HL-60 (cell line): Measurements from ENCODE around the gene OR52E2.
"Not testable (repeated sequence)": the region's sequence is repeated elsewhere in the genome, so short reads cannot be mapped to it uniquely, and the experiment has no call there.

Experiments used
- DNase-seq, 2 experiments: peaks; one replicate each; pipeline ENCODE4 v3.0.0-alpha.2; 2010 to 2020; ENCODE audit warnings: low read depth in 1 of 2, low spot score in 1 of 2
- H3K27ac ChIP-seq: fragments of 250-450 bp; sonication (Bioruptor Pico); replicated peaks from 2 replicates; pipeline ENCODE4 v1.5.1; 2020; ENCODE audit warnings: mild to moderate bottlenecking, moderate library complexity
- H3K27me3 ChIP-seq: fragments of 250-450 bp; sonication (Bioruptor Pico); 2 replicates; pipeline ENCODE4 v1.5.1; 2021; ENCODE audit warnings: mild to moderate bottlenecking, moderate library complexity; ENCODE audit not compliant: insufficient read depth, poor library complexity, severe bottlenecking
- H3K4me3 ChIP-seq: replicated peaks from 2 replicates; pipeline ENCODE4 v1.5.1; 2011; ENCODE audit warnings: mild to moderate bottlenecking, control low read depth, low read length; ENCODE audit not compliant: insufficient read depth
- CTCF ChIP-seq: IDR thresholded peaks from one replicate; pipeline ENCODE4 v1.5.1; 2011; ENCODE audit warnings: low read length, control low read depth, inconsistent platforms; ENCODE audit not compliant: insufficient read depth
- GABPA ChIP-seq: IDR thresholded peaks from 2 replicates; pipeline ENCODE4 v1.6.1; 2012; ENCODE audit warnings: low read depth
- POLR2AphosphoS5 ChIP-seq: IDR thresholded peaks from 2 replicates; pipeline ENCODE4 v1.6.1; 2012; ENCODE audit warnings: low read depth
- REST ChIP-seq: IDR thresholded peaks from 2 replicates; pipeline ENCODE4 v1.6.1; 2012; ENCODE audit warnings: low read depth; ENCODE audit not compliant: insufficient replicate concordance
- SPI1 ChIP-seq: IDR thresholded peaks from 2 replicates; pipeline ENCODE4 v1.6.1; 2012; ENCODE audit warnings: low read depth, mild to moderate bottlenecking, borderline replicate concordance

The OR52E2 gene

GRCh38 chr11:5071799-5072198 lies 12.4 kb upstream of the OR52E2 start:
- Histone ChIP-seq H3K27ac (no peak overlapping the region), H3K27me3 (no peaks in the 10 kb centered on the region), H3K4me3 (no peak overlapping the region)
- no peak for TF ChIP-seq REST
- no peak for DNase-seq

GRCh38 chr11:5069272-5069671 lies 9.8 kb upstream of the OR52E2 start, which contains the start of gene OR52E1:
TSS of gene OR52E1 (plus strand) at chr11:5069572.
- no peaks in the 10 kb centered on the region for H3K27me3 ChIP-seq
- no peak within 1 kb of the TSS for H3K27ac ChIP-seq
- no peak for DNase-seq
- no peak within 1 kb of the TSS for H3K4me3 ChIP-seq
- TF ChIP-seq CTCF = no peak
- no peak for TF ChIP-seq GABPA
- TF ChIP-seq REST = no peak
- TF ChIP-seq POLR2AphosphoS5 = no peak
- no peak for TF ChIP-seq SPI1

GRCh38 chr11:5065027-5065426 lies 5.6 kb upstream of the OR52E2 start:
- no peak for TF ChIP-seq CTCF
- TF ChIP-seq SPI1 = no peak
- no peak for TF ChIP-seq POLR2AphosphoS5
- no peak for TF ChIP-seq REST
- no peak for TF ChIP-seq GABPA
- no peak for DNase-seq

GRCh38 chr11:5058679-5059078 lies 748 bp downstream of the OR52E2 start:
- H3K27ac ChIP-seq, H3K4me3 ChIP-seq, DNase-seq, H3K27me3 ChIP-seq: not testable (repeated sequence)

More at GRCh38 chr11:5065027-5065426, 5.6 kb upstream of the OR52E2 start:
- Histone ChIP-seq H3K4me3 (no peak overlapping the region), H3K27ac (no peak overlapping the region), H3K27me3 (no peaks in the 10 kb centered on the region)
